Spleen (tissue), 7 donors: Measurements from ENCODE around the gene ACSS1.

Source experiments
- POLR2A ChIP-seq, 3 donors: fragments of 450-650 bp; IDR thresholded peaks; one replicate each; pipeline ENCODE4 v1.5.1; 2017; ENCODE audit warnings: antibody characterized with exemption in 3 of 3, mild to moderate bottlenecking in 1 of 3
- POLR2AphosphoS5 ChIP-seq, 3 donors: sonication (generic); formaldehyde crosslinking; IDR thresholded peaks; one replicate each; pipeline ENCODE4 v1.5.1; 2017; ENCODE audit warnings: antibody characterized with exemption in 3 of 3
- TF ChIP-seq, protein P1 (sequence below), 11 experiments: fragments of 200-600 bp in 7 of 11; fragments of 450-650 bp in 4 of 11; sonication (generic) in 4 of 11; IDR thresholded peaks in 8 of 11; conservative IDR thresholded peaks in 3 of 11; 1 replicate in 7 of 11; 2 replicates in 4 of 11; pipeline versions ENCODE4 v1.4.0 to v1.8.0; 2016 to 2021; ENCODE audit warnings: antibody characterized with exemption in 11 of 11, inconsistent platforms in 4 of 11, mild to moderate bottlenecking in 1 of 11
- donor health status: DM: no; HTN: no; CAD: no; lungs with moderate emphysema.
- donor health status: DM: no; HTN: no; CAD: no.
- donor health status: DM: no; HTN: no; CAD: no.

GRCh38 chr20:24984961-24985640, 72.8 kb downstream of the ACSS1 start:
- TF ChIP-seq, protein P1, sequence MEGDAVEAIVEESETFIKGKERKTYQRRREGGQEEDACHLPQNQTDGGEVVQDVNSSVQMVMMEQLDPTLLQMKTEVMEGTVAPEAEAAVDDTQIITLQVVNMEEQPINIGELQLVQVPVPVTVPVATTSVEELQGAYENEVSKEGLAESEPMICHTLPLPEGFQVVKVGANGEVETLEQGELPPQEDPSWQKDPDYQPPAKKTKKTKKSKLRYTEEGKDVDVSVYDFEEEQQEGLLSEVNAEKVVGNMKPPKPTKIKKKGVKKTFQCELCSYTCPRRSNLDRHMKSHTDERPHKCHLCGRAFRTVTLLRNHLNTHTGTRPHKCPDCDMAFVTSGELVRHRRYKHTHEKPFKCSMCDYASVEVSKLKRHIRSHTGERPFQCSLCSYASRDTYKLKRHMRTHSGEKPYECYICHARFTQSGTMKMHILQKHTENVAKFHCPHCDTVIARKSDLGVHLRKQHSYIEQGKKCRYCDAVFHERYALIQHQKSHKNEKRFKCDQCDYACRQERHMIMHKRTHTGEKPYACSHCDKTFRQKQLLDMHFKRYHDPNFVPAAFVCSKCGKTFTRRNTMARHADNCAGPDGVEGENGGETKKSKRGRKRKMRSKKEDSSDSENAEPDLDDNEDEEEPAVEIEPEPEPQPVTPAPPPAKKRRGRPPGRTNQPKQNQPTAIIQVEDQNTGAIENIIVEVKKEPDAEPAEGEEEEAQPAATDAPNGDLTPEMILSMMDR (IDR thresholded peaks at IDR 0.05 in 8 of 11, conservative IDR thresholded peaks at IDR 0.05 in 3 of 11) = no peak
- peak in 1 of 3 donors; percentile 33 for TF ChIP-seq POLR2AphosphoS5 (IDR thresholded peaks at IDR 0.05)
- TF ChIP-seq POLR2A (IDR thresholded peaks at IDR 0.05) = no peak
